ENCODE measurements around the gene CCN5. TPM values are rescaled to one million over a fixed set of nuclear protein-coding genes. Genes with fewer than 3 reads are reported as not detected.
"Not testable (repeated sequence)": the region's sequence is repeated elsewhere in the genome, so short reads cannot be mapped to it uniquely, and the experiment has no call there.

The CCN5 gene
- total and polyA plus RNA-seq, 5 experiments from 2014 or later = not detected

- H3K4me1 Mint-ChIP-seq = peaks cover 6 to 16% (median 8%) of the 10 kb centered on the region in 4 donors
- H3K36me3 Mint-ChIP-seq = no peaks in the 10 kb centered on the region
- DNase-seq (no peak), ATAC-seq (no peak)
- POLR2A ChIA-PET = no interaction called here
- peaks cover 0 to 5% (median 0%) of the 10 kb centered on the region in 5 donors for H3K27me3 Mint-ChIP-seq
- H3K4me3 Mint-ChIP-seq = no peak overlapping the region
- H3K9me3 Mint-ChIP-seq = no peaks in the 10 kb centered on the region
- no peak overlapping the region for H3K27ac Mint-ChIP-seq
These were observed 28.2 kb upstream of the CCN5 start for GRCh38 chr20:44686934-44687333.

GRCh38 chr20:44688053-44688625, 27.0 kb upstream of the CCN5 start:
- no peaks in the 10 kb centered on the region for H3K36me3 Mint-ChIP-seq
- POLR2A ChIA-PET = no interaction called here
- H3K27me3 Mint-ChIP-seq = peaks cover 0 to 5% (median 0%) of the 10 kb centered on the region in 5 donors
- H3K27ac Mint-ChIP-seq = no peak overlapping the region
- DNase-seq = no peak
- no peak overlapping the region for H3K4me3 Mint-ChIP-seq
- no peaks in the 10 kb centered on the region for H3K9me3 Mint-ChIP-seq
- H3K4me1 Mint-ChIP-seq = peaks cover 6 to 16% (median 8%) of the 10 kb centered on the region in 4 donors
- ATAC-seq = no peak

- no peak overlapping the region for H3K27ac Mint-ChIP-seq
- H3K36me3 Mint-ChIP-seq = no peaks in the 10 kb centered on the region
- peaks cover 0 to 5% (median 0%) of the 10 kb centered on the region in 5 donors for H3K27me3 Mint-ChIP-seq
- ATAC-seq = no peak
- no peaks in the 10 kb centered on the region for H3K9me3 Mint-ChIP-seq
- peaks cover 4 to 7% (median 5%) of the 10 kb centered on the region in 4 donors for H3K4me1 Mint-ChIP-seq
- no peak for DNase-seq
- no peak overlapping the region for H3K4me3 Mint-ChIP-seq
- POLR2A ChIA-PET = no interaction called here
These were observed 25.4 kb upstream of the CCN5 start for GRCh38 chr20:44689809-44690208.

- no peaks in the 10 kb centered on the region for H3K9me3 Mint-ChIP-seq
- no peak for ATAC-seq
- POLR2A ChIA-PET = no interaction called here
- DNase-seq = no peak
- H3K27ac Mint-ChIP-seq = peak overlapping the region in 1 of 10 donors; percentile 51
- no peak overlapping the region for H3K4me3 Mint-ChIP-seq
- peaks cover 0 to 5% (median 0%) of the 10 kb centered on the region in 5 donors for H3K27me3 Mint-ChIP-seq
- H3K36me3 Mint-ChIP-seq = no peaks in the 10 kb centered on the region
- no peaks in the 10 kb centered on the region for H3K4me1 Mint-ChIP-seq
These were observed 24.3 kb upstream of the CCN5 start for GRCh38 chr20:44690781-44691423.

- no peak for ATAC-seq
- Mint-ChIP-seq H3K4me3 (no peak overlapping the region), H3K9me3 (no peaks in the 10 kb centered on the region), H3K4me1 (peaks cover 0 to 3% (median 0%) of the 10 kb centered on the region in 4 donors), H3K36me3 (no peaks in the 10 kb centered on the region), H3K27ac (peak overlapping the region in 2 of 10 donors; percentile 51 to 53), H3K27me3 (peaks cover 0 to 5% (median 0%) of the 10 kb centered on the region in 5 donors)
- POLR2A ChIA-PET = interaction anchor here (0.7 kb wide), 1 partner anchor 37 kb away, joined by 3 read pairs; no protein-coding TSS in a partner anchor
- DNase-seq = no peak
These were observed 23.4 kb upstream of the CCN5 start for GRCh38 chr20:44691424-44692423.

- ATAC-seq = no peak
- POLR2A ChIA-PET = no interaction called here
- peaks cover 0 to 2% (median 0%) of the 10 kb centered on the region in 5 donors for H3K27me3 Mint-ChIP-seq
- DNase-seq = no peak
- H3K4me3 Mint-ChIP-seq = no peak overlapping the region
- no peaks in the 10 kb centered on the region for H3K36me3 Mint-ChIP-seq
- H3K9me3 Mint-ChIP-seq = no peaks in the 10 kb centered on the region
- no peak overlapping the region for H3K27ac Mint-ChIP-seq
- H3K4me1 Mint-ChIP-seq = peaks cover 0 to 3% (median 0%) of the 10 kb centered on the region in 4 donors
These were observed 22.2 kb upstream of the CCN5 start for GRCh38 chr20:44692932-44693480.

- no peak for DNase-seq
- Mint-ChIP-seq H3K4me1 (peaks cover 0 to 3% (median 0%) of the 10 kb centered on the region in 4 donors), H3K27me3 (peaks cover 0 to 2% (median 0%) of the 10 kb centered on the region in 5 donors), H3K27ac (no peak overlapping the region), H3K9me3 (no peaks in the 10 kb centered on the region), H3K4me3 (no peak overlapping the region), H3K36me3 (no peaks in the 10 kb centered on the region)
- ATAC-seq = no peak
- POLR2A ChIA-PET = no interaction called here
These were observed 21.5 kb upstream of the CCN5 start for GRCh38 chr20:44693627-44694026.

- POLR2A ChIA-PET = no interaction called here
These were observed 21.0 kb upstream of the CCN5 start for GRCh38 chr20:44694159-44694558.

GRCh38 chr20:44695295-44695673, 19.9 kb upstream of the CCN5 start:
- Mint-ChIP-seq H3K27me3 (no peaks in the 10 kb centered on the region), H3K4me3 (no peak overlapping the region)
- POLR2A ChIA-PET = no interaction called here

More at GRCh38 chr20:44694159-44694558, 21.0 kb upstream of the CCN5 start:
- DNase-seq = no peak
- peaks cover 0 to 2% (median 0%) of the 10 kb centered on the region in 5 donors for H3K27me3 Mint-ChIP-seq
- no peaks in the 10 kb centered on the region for H3K9me3 Mint-ChIP-seq
- no peaks in the 10 kb centered on the region for H3K36me3 Mint-ChIP-seq
- peaks cover 0 to 3% (median 0%) of the 10 kb centered on the region in 4 donors for H3K4me1 Mint-ChIP-seq
- H3K4me3 Mint-ChIP-seq = no peak overlapping the region
- peak overlapping the region in 1 of 10 donors; percentile 11 for H3K27ac Mint-ChIP-seq
- ATAC-seq = no peak

GRCh38 chr20:44695674-44696300, 19.4 kb upstream of the CCN5 start:
- Mint-ChIP-seq H3K9me3 (no peaks in the 10 kb centered on the region), H3K27ac (peak overlapping the region in 2 of 10 donors; percentile 19 to 46), H3K4me1 (peaks cover 0 to 3% (median 0%) of the 10 kb centered on the region in 4 donors), H3K36me3 (no peaks in the 10 kb centered on the region), H3K27me3 (no peaks in the 10 kb centered on the region), H3K4me3 (no peak overlapping the region)
- POLR2A ChIA-PET = no interaction called here
- no peak for DNase-seq
- no peak for ATAC-seq

More at GRCh38 chr20:44695295-44695673, 19.9 kb upstream of the CCN5 start:
- Mint-ChIP-seq H3K9me3 (no peaks in the 10 kb centered on the region), H3K27ac (no peak overlapping the region), H3K4me1 (peaks cover 0 to 3% (median 0%) of the 10 kb centered on the region in 4 donors), H3K36me3 (no peaks in the 10 kb centered on the region)
- DNase-seq (no peak), ATAC-seq (no peak)

- H3K27me3 Mint-ChIP-seq = no peaks in the 10 kb centered on the region
These were observed 18.9 kb upstream of the CCN5 start for GRCh38 chr20:44696315-44696714.

GRCh38 chr20:44697041-44697440, 18.1 kb upstream of the CCN5 start:
- ATAC-seq, H3K9me3 Mint-ChIP-seq, POLR2A ChIA-PET, DNase-seq, H3K27me3 Mint-ChIP-seq, H3K4me3 Mint-ChIP-seq, H3K4me1 Mint-ChIP-seq, H3K36me3 Mint-ChIP-seq: not testable (repeated sequence)
- peak overlapping the region in 2 of 10 donors; percentile 6 to 44 for H3K27ac Mint-ChIP-seq

More at GRCh38 chr20:44696315-44696714, 18.9 kb upstream of the CCN5 start:
- Mint-ChIP-seq H3K27ac (peak overlapping the region in 1 of 10 donors; percentile 46), H3K36me3 (no peaks in the 10 kb centered on the region), H3K9me3 (no peaks in the 10 kb centered on the region), H3K4me1 (peaks cover 0 to 3% (median 0%) of the 10 kb centered on the region in 4 donors), H3K4me3 (no peak overlapping the region)
- no peak for DNase-seq
- ATAC-seq = no peak
- POLR2A ChIA-PET = no interaction called here

All from naive thymus-derived CD8-positive, alpha-beta T cell (primary cell).